A673 (cell line): ENCODE data around the gene NF1. TPM values are rescaled to one million over a fixed set of nuclear protein-coding genes. Genes with fewer than 3 reads are reported as not detected.

Experiments
- BruUV-seq: library from RNA; stranded (reverse); fragments of 400-500 nt; replicated peaks from 2 replicates; lab custom pipeline; 2021; lab: Mats Ljungman, UMichigan
- CTCF ChIA-PET: fragments of 300-600 bp; sonication (Branson Sonifier 250); formaldehyde crosslinking; loops from one replicate; lab custom pipeline; 2022; ENCODE audit warnings: antibody characterized with exemption; lab: Charles Lee
- POLR2A ChIA-PET: fragments of 300-600 bp; sonication (Branson Sonifier 250); formaldehyde crosslinking; loops from one replicate; lab custom pipeline; 2022; ENCODE audit warnings: antibody characterized with exemption; ENCODE audit not compliant: low non-redundant PET; lab: Charles Lee
- DNase-seq: peaks from one replicate; pipeline ENCODE4 v3.0.0-alpha.2; 2015; ENCODE audit warnings: low spot score
- H3K27ac ChIP-seq: fragments of 200-600 bp; sonication (generic); 2 replicates; pipeline ENCODE4 v1.5.1; 2016; ENCODE audit warnings: mixed run types, low read depth, mild to moderate bottlenecking, mixed read lengths, antibody characterized with exemption, low read length; ENCODE audit not compliant: poor library complexity, severe bottlenecking
- H3K27me3 ChIP-seq: fragments of 200-600 bp; sonication (generic); replicated peaks from 2 replicates; pipeline ENCODE4 v1.6.1; 2017; ENCODE audit warnings: mixed run types, low read depth, mild to moderate bottlenecking, mixed read lengths, antibody characterized with exemption, low read length; ENCODE audit not compliant: insufficient read depth, poor library complexity
- H3K36me3 ChIP-seq: fragments of 200-600 bp; sonication (generic); 2 replicates; pipeline ENCODE4 v1.6.1; 2016; ENCODE audit warnings: mixed run types, mild to moderate bottlenecking, mixed read lengths, antibody characterized with exemption, low read length; ENCODE audit not compliant: insufficient read depth, poor library complexity, severe bottlenecking
- H3K4me1 ChIP-seq: fragments of 200-600 bp; sonication (generic); 2 replicates; pipeline ENCODE4 v1.6.1; 2017; ENCODE audit warnings: mixed run types, mild to moderate bottlenecking, mixed read lengths, antibody characterized with exemption, low read length; ENCODE audit not compliant: insufficient read depth, poor library complexity, severe bottlenecking
- H3K4me3 ChIP-seq: fragments of 200-600 bp; sonication (generic); 2 replicates; pipeline ENCODE4 v1.5.1; 2016; ENCODE audit warnings: low read depth, mixed run types, mild to moderate bottlenecking, mixed read lengths, low read length; ENCODE audit not compliant: poor library complexity, severe bottlenecking
- H3K9me3 ChIP-seq: fragments of 200-600 bp; sonication (generic); 2 replicates; pipeline ENCODE4 v1.6.1; 2016; ENCODE audit warnings: mixed run types, low read depth, mild to moderate bottlenecking, mixed read lengths, antibody characterized with exemption, low read length; ENCODE audit not compliant: poor library complexity, severe bottlenecking
- CTCF ChIP-seq: fragments of 300-800, 200-600 bp; sonication (generic); conservative IDR thresholded peaks from 2 replicates; pipeline ENCODE4 v1.5.1; 2017; ENCODE audit warnings: low read depth, mild to moderate bottlenecking, antibody characterized with exemption, low read length, moderate library complexity, mixed read lengths
- EZH2 ChIP-seq: fragments of 200-600 bp; sonication (generic); IDR thresholded peaks from 2 replicates; pipeline ENCODE4 v1.6.1; 2017; ENCODE audit warnings: borderline replicate concordance, low read depth, mild to moderate bottlenecking, mixed read lengths, antibody characterized with exemption, low read length; ENCODE audit not compliant: poor library complexity, severe bottlenecking
- intact Hi-C: fragments of 100-400 bp; cut with micrococcal nuclease; formaldehyde crosslinking; loops from one replicate; pipeline ENCODE4 v1.10.0; 2022; ENCODE audit not compliant: unreplicated experiment
- total RNA-seq: library from RNA; stranded (reverse); gene quantifications from 2 replicates; pipeline ENCODE4 v1.2.3, GENCODE V29; 2021

The NF1 gene
- total RNA-seq, 1 experiment from 2014 or later = 32.1 TPM

- Histone ChIP-seq H3K4me3 (no peak overlapping the region), H3K36me3 (no peaks in the 10 kb centered on the region), H3K27me3 (no peaks in the 10 kb centered on the region), H3K27ac (no peak overlapping the region), H3K4me1 (no peaks in the 10 kb centered on the region), H3K9me3 (no peaks in the 10 kb centered on the region)
- ChIA-PET CTCF (no interaction called here), POLR2A (no interaction called here)
- no peak for TF ChIP-seq EZH2
- TF ChIP-seq CTCF = no peak
- no TSS peak for BruUV-seq
- no peak for DNase-seq
- intact Hi-C loops = no loop called here
Measured at GRCh38 chr17:31202968-31203367, 108.2 kb downstream of the NF1 start.

- TF ChIP-seq CTCF (no peak), EZH2 (no peak)
- intact Hi-C loops = loop anchor here (5.0 kb wide), 1 partner anchor 194 kb away; no protein-coding TSS in a partner anchor
- no peak for DNase-seq
- Histone ChIP-seq H3K4me1 (no peaks in the 10 kb centered on the region), H3K9me3 (no peaks in the 10 kb centered on the region), H3K27me3 (no peaks in the 10 kb centered on the region), H3K4me3 (no peak overlapping the region), H3K36me3 (no peaks in the 10 kb centered on the region), H3K27ac (no peak overlapping the region)
- POLR2A ChIA-PET = interaction anchor here (0.6 kb wide), 1 partner anchor 1162 kb away, joined by 3 read pairs; no protein-coding TSS in a partner anchor
- CTCF ChIA-PET = no interaction called here
- no TSS peak for BruUV-seq
Measured at GRCh38 chr17:31211352-31212012, 116.7 kb downstream of the NF1 start.

GRCh38 chr17:31216031-31216751 lies 121.4 kb downstream of the NF1 start:
- H3K9me3 ChIP-seq = no peaks in the 10 kb centered on the region
- intact Hi-C loops = loop anchor here (5.0 kb wide), 1 partner anchor 156 kb away; no protein-coding TSS in a partner anchor
- no TSS peak for BruUV-seq
- POLR2A ChIA-PET = no interaction called here
- no peaks in the 10 kb centered on the region for H3K27me3 ChIP-seq
- H3K27ac ChIP-seq = no peak overlapping the region
- H3K4me3 ChIP-seq = no peak overlapping the region
- H3K36me3 ChIP-seq = no peaks in the 10 kb centered on the region
- TF ChIP-seq CTCF (peak; percentile 51), EZH2 (no peak)
- DNase-seq = peak; percentile 58
- H3K4me1 ChIP-seq = no peaks in the 10 kb centered on the region
- CTCF ChIA-PET = no interaction called here
